ENCODE results near the gene MRPL20. TPM values are rescaled to one million over a fixed set of nuclear protein-coding genes. Genes with fewer than 3 reads are reported as not detected.
A peak's percentile ranks its signal among the peaks of the same experiment; 100 is the strongest.

The MRPL20 gene
- total and polyA plus RNA-seq, 4 donors = 47.8 to 170 (median 74.0) TPM

DNA sequence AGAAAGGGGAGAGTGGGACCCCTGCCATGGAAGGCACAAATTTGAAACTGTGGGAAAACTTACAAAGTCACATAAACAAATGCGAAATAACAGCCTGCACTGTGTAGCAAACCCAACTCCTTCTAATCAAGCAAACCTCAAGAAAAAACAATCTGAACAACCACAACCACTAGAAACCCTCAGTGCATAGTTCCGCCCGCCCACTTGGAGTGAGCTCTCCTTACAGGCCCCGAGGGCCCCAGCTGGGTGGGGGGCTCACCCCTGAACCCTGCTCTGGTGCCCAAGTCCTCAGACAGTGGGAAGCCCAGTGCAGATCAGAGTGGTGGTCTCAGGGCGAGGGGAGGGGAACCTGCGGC, 47.8 kb downstream of the MRPL20 start:
- peaks cover 0 to 9% (median 1%) of the 10 kb centered on the region in 4 donors for H3K4me1 ChIP-seq (ENCODE audit: control insufficient read depth in 4 of 4, insufficient read depth in 4 of 4, low read length in 3 of 4)
- H3K4me3 ChIP-seq (ENCODE audit: low read depth in 1 of 3, low read length in 3 of 3) = no peak overlapping the region
- TF ChIP-seq GABPA (IDR thresholded peaks at IDR 0.05 in 1 of 2, conservative IDR thresholded peaks at IDR 0.05 in 1 of 2) (no peak), HNF4A (conservative IDR thresholded peaks at IDR 0.05) (no peak), YY1 (IDR thresholded peaks at IDR 0.05) (no peak), EGR1 (IDR thresholded peaks at IDR 0.05; ENCODE audit: low read depth in 2 of 2) (no peak), SP1 (IDR thresholded peaks at IDR 0.05) (no peak), TAF1 (conservative IDR thresholded peaks at IDR 0.05) (no peak)
- TF ChIP-seq, protein P1, sequence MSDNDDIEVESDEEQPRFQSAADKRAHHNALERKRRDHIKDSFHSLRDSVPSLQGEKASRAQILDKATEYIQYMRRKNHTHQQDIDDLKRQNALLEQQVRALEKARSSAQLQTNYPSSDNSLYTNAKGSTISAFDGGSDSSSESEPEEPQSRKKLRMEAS (IDR thresholded peaks at IDR 0.05) = no peak
- TF ChIP-seq, protein P2, sequence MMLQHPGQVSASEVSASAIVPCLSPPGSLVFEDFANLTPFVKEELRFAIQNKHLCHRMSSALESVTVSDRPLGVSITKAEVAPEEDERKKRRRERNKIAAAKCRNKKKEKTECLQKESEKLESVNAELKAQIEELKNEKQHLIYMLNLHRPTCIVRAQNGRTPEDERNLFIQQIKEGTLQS (IDR thresholded peaks at IDR 0.05) = no peak
- TF ChIP-seq, protein P3, sequence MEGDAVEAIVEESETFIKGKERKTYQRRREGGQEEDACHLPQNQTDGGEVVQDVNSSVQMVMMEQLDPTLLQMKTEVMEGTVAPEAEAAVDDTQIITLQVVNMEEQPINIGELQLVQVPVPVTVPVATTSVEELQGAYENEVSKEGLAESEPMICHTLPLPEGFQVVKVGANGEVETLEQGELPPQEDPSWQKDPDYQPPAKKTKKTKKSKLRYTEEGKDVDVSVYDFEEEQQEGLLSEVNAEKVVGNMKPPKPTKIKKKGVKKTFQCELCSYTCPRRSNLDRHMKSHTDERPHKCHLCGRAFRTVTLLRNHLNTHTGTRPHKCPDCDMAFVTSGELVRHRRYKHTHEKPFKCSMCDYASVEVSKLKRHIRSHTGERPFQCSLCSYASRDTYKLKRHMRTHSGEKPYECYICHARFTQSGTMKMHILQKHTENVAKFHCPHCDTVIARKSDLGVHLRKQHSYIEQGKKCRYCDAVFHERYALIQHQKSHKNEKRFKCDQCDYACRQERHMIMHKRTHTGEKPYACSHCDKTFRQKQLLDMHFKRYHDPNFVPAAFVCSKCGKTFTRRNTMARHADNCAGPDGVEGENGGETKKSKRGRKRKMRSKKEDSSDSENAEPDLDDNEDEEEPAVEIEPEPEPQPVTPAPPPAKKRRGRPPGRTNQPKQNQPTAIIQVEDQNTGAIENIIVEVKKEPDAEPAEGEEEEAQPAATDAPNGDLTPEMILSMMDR (IDR thresholded peaks at IDR 0.05; ENCODE audit: low read depth, low read length, missing input control) = no peak
- TF ChIP-seq, protein P4, sequence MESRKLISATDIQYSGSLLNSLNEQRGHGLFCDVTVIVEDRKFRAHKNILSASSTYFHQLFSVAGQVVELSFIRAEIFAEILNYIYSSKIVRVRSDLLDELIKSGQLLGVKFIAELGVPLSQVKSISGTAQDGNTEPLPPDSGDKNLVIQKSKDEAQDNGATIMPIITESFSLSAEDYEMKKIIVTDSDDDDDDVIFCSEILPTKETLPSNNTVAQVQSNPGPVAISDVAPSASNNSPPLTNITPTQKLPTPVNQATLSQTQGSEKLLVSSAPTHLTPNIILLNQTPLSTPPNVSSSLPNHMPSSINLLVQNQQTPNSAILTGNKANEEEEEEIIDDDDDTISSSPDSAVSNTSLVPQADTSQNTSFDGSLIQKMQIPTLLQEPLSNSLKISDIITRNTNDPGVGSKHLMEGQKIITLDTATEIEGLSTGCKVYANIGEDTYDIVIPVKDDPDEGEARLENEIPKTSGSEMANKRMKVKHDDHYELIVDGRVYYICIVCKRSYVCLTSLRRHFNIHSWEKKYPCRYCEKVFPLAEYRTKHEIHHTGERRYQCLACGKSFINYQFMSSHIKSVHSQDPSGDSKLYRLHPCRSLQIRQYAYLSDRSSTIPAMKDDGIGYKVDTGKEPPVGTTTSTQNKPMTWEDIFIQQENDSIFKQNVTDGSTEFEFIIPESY (IDR thresholded peaks at IDR 0.05) = no peak
- no peaks in the 10 kb centered on the region for H3K36me3 ChIP-seq (ENCODE audit: control insufficient read depth in 4 of 4, insufficient read depth in 3 of 4, low read depth in 1 of 4, low read length in 3 of 4)
- no peaks in the 10 kb centered on the region for H3K9me3 ChIP-seq (ENCODE audit: control insufficient read depth in 4 of 4, low read length in 3 of 4)
- no peak overlapping the region for H3K27ac ChIP-seq (ENCODE audit: low read depth in 1 of 2, low read length in 2 of 2)
- WGBS = 72% methylated on average over 6 of the region's 6 CpGs
- DNase-seq (ENCODE audit: low spot score) = no peak
- no peaks in the 10 kb centered on the region for H3K27me3 ChIP-seq (ENCODE audit: control insufficient read depth in 4 of 4, insufficient read depth in 4 of 4, low read length in 3 of 4)
- H3K9ac ChIP-seq (ENCODE audit: low read depth in 1 of 2, low read length in 2 of 2) = no peak overlapping the region

DNA sequence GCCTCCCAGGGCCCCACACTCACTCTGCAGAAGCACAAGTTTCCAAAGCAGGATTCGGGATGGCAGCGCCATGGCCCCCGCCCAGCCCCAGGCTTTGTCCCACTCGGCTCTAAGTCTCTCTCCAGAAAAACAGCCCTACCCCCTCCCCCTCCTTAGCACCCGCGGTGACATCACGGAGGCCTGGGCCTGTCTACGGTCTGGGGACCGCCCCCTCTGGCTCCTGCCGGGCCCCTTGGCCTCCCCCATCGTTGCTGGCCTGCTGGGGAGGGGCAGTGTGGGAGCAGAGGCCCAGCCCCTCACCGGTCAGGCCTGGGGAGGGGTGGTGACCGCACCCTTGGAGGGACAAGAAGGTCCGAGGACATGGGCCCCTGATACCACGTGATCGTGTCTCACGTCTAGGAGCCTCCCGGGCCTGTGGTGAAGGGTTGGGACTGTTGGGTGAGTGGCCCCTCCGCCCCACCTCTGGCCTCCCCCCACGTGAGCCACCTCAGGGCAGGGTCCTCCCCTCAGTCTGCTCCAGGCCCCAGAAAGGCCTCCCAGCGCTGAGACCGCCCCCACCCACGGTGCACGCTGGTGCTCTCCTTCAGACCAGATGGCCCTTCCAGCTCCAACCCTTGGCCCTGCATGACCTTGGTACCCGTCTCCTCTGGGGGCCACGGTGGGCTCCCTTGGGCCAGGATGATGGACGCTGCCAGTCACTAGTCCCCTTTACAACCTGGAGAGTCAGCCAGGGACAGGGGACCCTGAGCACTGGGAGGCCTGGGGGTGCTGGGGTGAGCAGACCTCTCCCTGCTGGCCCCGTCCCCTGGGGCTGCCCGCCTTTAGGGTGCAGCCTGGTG, 48.4 kb downstream of the MRPL20 start, which contains the start of gene MXRA8:
MXRA8 (minus strand) TSS at position 123 of the 839 bp plus-strand sequence; CDS start at position 72, 51 bp downstream.
- WGBS = 45% methylated on average over 29 of the region's 29 CpGs
- Histone ChIP-seq H3K9me3 (ENCODE audit: control insufficient read depth in 4 of 4, low read length in 3 of 4) (no peaks in the 10 kb centered on the region), H3K36me3 (ENCODE audit: control insufficient read depth in 4 of 4, insufficient read depth in 3 of 4, low read depth in 1 of 4, low read length in 3 of 4) (no peaks in the 10 kb centered on the region), H3K4me3 (ENCODE audit: low read depth in 1 of 3, low read length in 3 of 3) (peak within 1 kb of the TSS in 1 of 3 donors; percentile 37), H3K9ac (ENCODE audit: low read depth in 1 of 2, low read length in 2 of 2) (no peak within 1 kb of the TSS), H3K27me3 (ENCODE audit: control insufficient read depth in 4 of 4, insufficient read depth in 4 of 4, low read length in 3 of 4) (no peaks in the 10 kb centered on the region), H3K4me1 (ENCODE audit: control insufficient read depth in 4 of 4, insufficient read depth in 4 of 4, low read length in 3 of 4) (peaks cover 0 to 11% (median 2%) of the 10 kb centered on the region in 4 donors), H3K27ac (ENCODE audit: low read depth in 1 of 2, low read length in 2 of 2) (peak within 1 kb of the TSS; percentile 25 to 63)
- TF ChIP-seq EGR1 (IDR thresholded peaks at IDR 0.05; ENCODE audit: low read depth in 2 of 2) = no peak
- no peak for TF ChIP-seq FOXA2 (IDR thresholded peaks at IDR 0.05)
- TF ChIP-seq NR2F2 (IDR thresholded peaks at IDR 0.05) = peak; percentile 23
- no peak for TF ChIP-seq JUND (IDR thresholded peaks at IDR 0.05)
- no peak for DNase-seq (ENCODE audit: low spot score)

Measured in liver (tissue), 9 donors.